SU-DHL-6 (cell line): Measurements from ENCODE around the gene DSP.

ENCODE experiments used
- H2AFZ ChIP-seq: fragments of 200-600 bp; sonication (generic); 2 replicates; pipeline ENCODE4 v1.6.1; 2014; ENCODE audit warnings: low read depth, mild to moderate bottlenecking, moderate library complexity, mixed read lengths, antibody characterized with exemption, low read length; ENCODE audit not compliant: severe bottlenecking
- H3F3A ChIP-seq: fragments of 200-600 bp; shearing (Covaris generic); 2 replicates; pipeline ENCODE4 v1.6.0; 2016; ENCODE audit warnings: antibody characterized with exemption, mild to moderate bottlenecking; ENCODE audit not compliant: insufficient read depth
- H3K27ac ChIP-seq: fragments of 200-600 bp; sonication (generic); 2 replicates; pipeline ENCODE4 v1.5.1; 2016; ENCODE audit warnings: low read depth, mild to moderate bottlenecking, low read length, moderate library complexity, mixed read lengths
- H3K27me3 ChIP-seq: fragments of 200-600 bp; sonication (generic), shearing (Covaris generic); 2 replicates; pipeline ENCODE4 v1.6.0; 2014; ENCODE audit warnings: mild to moderate bottlenecking, low read length
- H3K36me3 ChIP-seq: fragments of 200-600 bp; sonication (generic); 2 replicates; pipeline ENCODE4 v1.6.1; 2014; ENCODE audit warnings: mild to moderate bottlenecking, low read length, mixed read lengths
- H3K4me2 ChIP-seq: fragments of 300-600, 200-600 bp; shearing (Covaris generic), sonication (generic); 2 replicates; pipeline ENCODE4 v1.6.0; 2014; ENCODE audit warnings: low read length, low read depth, mild to moderate bottlenecking; ENCODE audit not compliant: poor library complexity, severe bottlenecking
- H3K4me3 ChIP-seq: fragments of 200-600 bp; sonication (generic); 2 replicates; pipeline ENCODE4 v1.5.1; 2014; ENCODE audit warnings: antibody characterized with exemption, low read length, mild to moderate bottlenecking, mixed read lengths; ENCODE audit not compliant: insufficient read depth, poor library complexity, severe bottlenecking
- H3K79me2 ChIP-seq: fragments of 200-600 bp; sonication (generic); 2 replicates; pipeline ENCODE4 v1.6.1; 2014; ENCODE audit warnings: mild to moderate bottlenecking, low read length, moderate library complexity; ENCODE audit not compliant: insufficient read depth
- H3K9ac ChIP-seq: fragments of 200-600 bp; sonication (generic); 2 replicates; pipeline ENCODE4 v1.7.0; 2014; ENCODE audit warnings: mild to moderate bottlenecking, low read length
- H3K9me2 ChIP-seq: fragments of 200-600 bp; sonication (generic); replicated peaks from 2 replicates; pipeline ENCODE4 v1.6.1; 2014; ENCODE audit warnings: low read length; ENCODE audit not compliant: insufficient read depth
- H3K9me3 ChIP-seq: fragments of 200-600 bp; sonication (generic); 2 replicates; pipeline ENCODE4 v1.6.1; 2014; ENCODE audit warnings: low read length, mixed read lengths; ENCODE audit not compliant: insufficient read depth
- H4K20me1 ChIP-seq: fragments of 200-600 bp; sonication (generic); 2 replicates; pipeline ENCODE4 v1.6.1; 2014; ENCODE audit warnings: low read depth, mild to moderate bottlenecking, antibody characterized with exemption, low read length, moderate library complexity, mixed read lengths
- CTCF ChIP-seq: fragments of 200-600 bp; sonication (generic); IDR thresholded peaks from one replicate; pipeline ENCODE4 v1.5.1; 2017; ENCODE audit warnings: antibody characterized with exemption, mild to moderate bottlenecking, low read length, moderate library complexity; ENCODE audit not compliant: insufficient read depth, poor library complexity, severe bottlenecking
- EZH2phosphoT487 ChIP-seq: fragments of 200-600 bp; sonication (generic), shearing (Covaris generic); conservative IDR thresholded peaks from 2 replicates; pipeline ENCODE4 v1.6.1; 2018; ENCODE audit warnings: mild to moderate bottlenecking, antibody characterized with exemption, low read length, moderate library complexity, mixed read lengths

DSP gene

GRCh38 chr6:7594579-7595125 lies 53.2 kb downstream of the DSP start:
- Histone ChIP-seq H3K27ac (no peak overlapping the region), H3K4me3 (no peak overlapping the region), H3K27me3 (no peaks in the 10 kb centered on the region), H3K79me2 (peaks cover 36% of the 10 kb centered on the region), H4K20me1 (peaks cover 35% of the 10 kb centered on the region), H3K9me3 (no peaks in the 10 kb centered on the region), H3K9me2 (no peaks in the 10 kb centered on the region), H2AFZ (no peak overlapping the region), H3K36me3 (peaks cover 56% of the 10 kb centered on the region), H3F3A (0 out of 2 replicates have a peak, but pooled peaks cover 12% of the 10 kb centered on the region), H3K9ac (no peak overlapping the region), H3K4me2 (no peak overlapping the region)
- no peak for TF ChIP-seq CTCF
- no peak for TF ChIP-seq EZH2phosphoT487

GRCh38 chr6:7604003-7604402 lies 62.5 kb downstream of the DSP start:
- Histone ChIP-seq H3K9me3 (no peaks in the 10 kb centered on the region), H3K9me2 (no peaks in the 10 kb centered on the region), H2AFZ (no peak overlapping the region), H3K27ac (no peak overlapping the region), H3K4me3 (no peak overlapping the region), H3K36me3 (peaks cover 94% of the 10 kb centered on the region), H3K79me2 (no peaks in the 10 kb centered on the region), H3F3A (peaks cover 6% of the 10 kb centered on the region; the same call in 1 of the 2 replicates), H4K20me1 (peaks cover 13% of the 10 kb centered on the region; the same call in 1 of the 2 replicates), H3K9ac (no peak overlapping the region), H3K27me3 (no peaks in the 10 kb centered on the region), H3K4me2 (no peak overlapping the region)
- TF ChIP-seq EZH2phosphoT487: no peak
- TF ChIP-seq CTCF: no peak

DNA sequence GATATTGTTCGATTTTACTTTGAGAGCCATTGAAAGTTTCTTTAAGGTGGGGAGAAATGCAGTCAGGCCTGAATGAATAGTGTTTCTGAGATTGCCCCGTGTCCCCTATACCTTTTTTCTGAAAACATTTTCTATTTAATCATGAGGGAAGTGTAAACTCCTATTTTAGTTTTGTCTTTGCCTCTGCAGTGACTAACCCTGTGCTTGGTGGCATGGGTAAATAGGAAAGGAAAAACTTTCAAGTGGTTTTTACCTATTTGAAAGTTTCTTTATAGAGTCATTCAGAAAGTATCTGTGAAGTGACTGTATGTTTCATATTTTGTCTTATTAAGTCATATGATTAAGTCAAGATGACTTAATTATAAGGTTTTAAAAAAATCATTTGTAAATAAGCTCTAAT lies 63.0 kb downstream of the DSP start:
- no peaks in the 10 kb centered on the region for H3K79me2 ChIP-seq
- no peak overlapping the region for H3K4me2 ChIP-seq
- H3F3A ChIP-seq: peaks cover 1% of the 10 kb centered on the region; the same call in 1 of the 2 replicates
- H3K27me3 ChIP-seq: no peaks in the 10 kb centered on the region
- H3K27ac ChIP-seq: no peak overlapping the region
- no peaks in the 10 kb centered on the region for H3K9me2 ChIP-seq
- no peaks in the 10 kb centered on the region for H3K9me3 ChIP-seq
- peaks cover 94% of the 10 kb centered on the region for H3K36me3 ChIP-seq
- H3K4me3 ChIP-seq: no peak overlapping the region
- H3K9ac ChIP-seq: no peak overlapping the region
- peaks cover 8% of the 10 kb centered on the region; the same call in 1 of the 2 replicates for H4K20me1 ChIP-seq
- H2AFZ ChIP-seq: no peak overlapping the region
- TF ChIP-seq EZH2phosphoT487 (no peak), CTCF (no peak)
